Ovary (tissue), 9 donors: Measurements from ENCODE around the gene CCNI2. TPM values are rescaled to one million over a fixed set of nuclear protein-coding genes. Genes with fewer than 3 reads are reported as not detected.

Experiments
- DNase-seq, 5 donors: peaks; one replicate each; pipeline ENCODE4 v3.0.0-alpha.2; 2019 to 2020
- H3K27ac ChIP-seq, 2 donors: fragments of 200-600 bp; one replicate each; pipeline versions ENCODE4 v1.5.1 to v1.8.0; 2019 to 2022
- H3K27me3 ChIP-seq: fragments of 200-600 bp; one replicate; pipeline ENCODE4 v1.8.0; 2022
- H3K36me3 ChIP-seq: fragments of 200-600 bp; sonication (generic); one replicate; pipeline ENCODE4 v1.5.1; 2019
- H3K4me1 ChIP-seq: one replicate; pipeline ENCODE4 v1.8.1; 2013; ENCODE audit warnings: mild to moderate bottlenecking, moderate library complexity; ENCODE audit not compliant: insufficient read depth
- H3K4me3 ChIP-seq: fragments of 200-600 bp; sonication (generic); one replicate; pipeline ENCODE4 v1.5.1; 2017
- H3K9me3 ChIP-seq, 2 donors: fragments of 200-600 bp in 1 of 2; sonication (generic) in 1 of 2; one replicate each; pipeline versions ENCODE4 v1.5.1 to v1.8.1; 2013 to 2019; ENCODE audit warnings: mild to moderate bottlenecking in 1 of 2, moderate library complexity in 1 of 2
- EP300 ChIP-seq: sonication (generic); formaldehyde crosslinking; IDR thresholded peaks from one replicate; pipeline ENCODE4 v1.6.1; 2017; ENCODE audit warnings: antibody characterized with exemption
- POLR2A ChIP-seq: fragments of 450-650 bp; IDR thresholded peaks from one replicate; pipeline ENCODE4 v1.6.1; 2017; ENCODE audit warnings: antibody characterized with exemption, mild to moderate bottlenecking, moderate library complexity
- WGBS, 3 donors: extraction: QIAGEN DNeasy Blood & Tissue Kit in 1 of 3; methylation state at CpG; one replicate each; pipeline versions ENCODE4 v1.1.5 to v1.1.7; 2013 to 2017; 5-methylcytosine and 5-hydroxymethylcytosine counted together
- intact Hi-C, 4 donors: fragments of 100-400 bp; cut with DNase I; formaldehyde crosslinking; loops; one replicate each; pipeline versions ENCODE4 v1.11.0 to v1.15.1; 2022 to 2023
- polyA plus RNA-seq, 2 donors: library from polyadenylated mRNA; stranded (reverse); fragments of 200-250 nt in 1 of 2; fragments of 350-450 nt in 1 of 2; fragmentation: Illumina TruSeq in 1 of 2; extraction: RNeasy Lipid Tissue Mini Kit (QIAGEN cat#74804) in 1 of 2; gene quantifications; one replicate each; pipeline ENCODE4 v1.2.3, GENCODE V29; 2013 to 2014
- total RNA-seq, 7 donors: library from RNA; depleted of rRNA in 2 of 7; stranded (reverse); fragments of >200 nt in 2 of 7; fragmentation: NEBNext Ultra II Directional in 3 of 7; extraction: Animal tissue kit (Norgen Biotek cat#: 25700) in 3 of 7; gene quantifications; one replicate each; pipeline versions ENCODE4 v1.1.0 to v1.2.4, GENCODE V29; 2016 to 2023
- TF ChIP-seq, protein P1 (sequence below), 3 donors: fragments of 450-650 bp in 2 of 3; fragments of 200-600 bp in 1 of 3; IDR thresholded peaks; one replicate each; pipeline versions ENCODE4 v1.5.1 to v1.8.0; 2016 to 2022; ENCODE audit warnings: antibody characterized with exemption in 3 of 3, mild to moderate bottlenecking in 1 of 3
- donor health status: DM: no; HTN: no; CAD: no; lungs with moderate emphysema.
- donor health status: DM: no; HTN: no; CAD: no.
- donor health status: Bipolar disorder and iron deficiency.
- donor health status: DM: yes; HTN: yes; CAD: no.
- donor health status: DM: no; HTN: no; CAD: no.
- donor health status: DM: yes; HTN: yes; CAD: no.

The CCNI2 gene
- total and polyA plus RNA-seq, 9 donors = 0.10 to 1.4 (median 0.49) TPM; not detected in 5

DNA sequence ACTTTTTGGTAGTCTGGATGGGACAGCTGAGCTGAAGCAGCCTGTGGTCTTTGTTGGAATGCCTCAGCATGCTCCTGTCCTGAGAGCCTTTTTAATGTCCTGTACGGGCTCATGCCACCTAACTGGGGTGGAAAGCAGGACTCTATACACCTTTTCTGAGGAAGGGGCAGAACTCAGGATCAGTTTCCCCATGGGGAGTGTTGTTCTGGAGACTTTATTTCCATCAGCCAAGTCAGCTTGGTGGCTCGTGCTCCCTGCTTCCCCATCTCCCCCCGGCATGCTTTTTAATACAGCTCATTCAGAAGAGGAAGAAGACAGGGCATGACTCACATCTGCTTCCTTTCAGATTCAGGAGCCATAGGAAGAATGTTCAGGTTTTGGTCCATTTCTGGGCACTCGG, 34.9 kb downstream of the CCNI2 start:
- TF ChIP-seq EP300 (no peak), POLR2A (no peak)
- TF ChIP-seq, protein P1, sequence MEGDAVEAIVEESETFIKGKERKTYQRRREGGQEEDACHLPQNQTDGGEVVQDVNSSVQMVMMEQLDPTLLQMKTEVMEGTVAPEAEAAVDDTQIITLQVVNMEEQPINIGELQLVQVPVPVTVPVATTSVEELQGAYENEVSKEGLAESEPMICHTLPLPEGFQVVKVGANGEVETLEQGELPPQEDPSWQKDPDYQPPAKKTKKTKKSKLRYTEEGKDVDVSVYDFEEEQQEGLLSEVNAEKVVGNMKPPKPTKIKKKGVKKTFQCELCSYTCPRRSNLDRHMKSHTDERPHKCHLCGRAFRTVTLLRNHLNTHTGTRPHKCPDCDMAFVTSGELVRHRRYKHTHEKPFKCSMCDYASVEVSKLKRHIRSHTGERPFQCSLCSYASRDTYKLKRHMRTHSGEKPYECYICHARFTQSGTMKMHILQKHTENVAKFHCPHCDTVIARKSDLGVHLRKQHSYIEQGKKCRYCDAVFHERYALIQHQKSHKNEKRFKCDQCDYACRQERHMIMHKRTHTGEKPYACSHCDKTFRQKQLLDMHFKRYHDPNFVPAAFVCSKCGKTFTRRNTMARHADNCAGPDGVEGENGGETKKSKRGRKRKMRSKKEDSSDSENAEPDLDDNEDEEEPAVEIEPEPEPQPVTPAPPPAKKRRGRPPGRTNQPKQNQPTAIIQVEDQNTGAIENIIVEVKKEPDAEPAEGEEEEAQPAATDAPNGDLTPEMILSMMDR (IDR thresholded peaks at IDR 0.05) = no peak
- no peaks in the 10 kb centered on the region for H3K27me3 ChIP-seq
- no peak for DNase-seq
- peaks cover 3% of the 10 kb centered on the region for H3K4me1 ChIP-seq
- no peak overlapping the region for H3K27ac ChIP-seq
- WGBS, 3 donors = 72 to 82% (median 76%) methylated on average over 4 of the region's 4 CpGs
- no peaks in the 10 kb centered on the region for H3K9me3 ChIP-seq
- intact Hi-C loops = no loop called here
- no peak overlapping the region for H3K4me3 ChIP-seq
- H3K36me3 ChIP-seq = no peaks in the 10 kb centered on the region

DNA sequence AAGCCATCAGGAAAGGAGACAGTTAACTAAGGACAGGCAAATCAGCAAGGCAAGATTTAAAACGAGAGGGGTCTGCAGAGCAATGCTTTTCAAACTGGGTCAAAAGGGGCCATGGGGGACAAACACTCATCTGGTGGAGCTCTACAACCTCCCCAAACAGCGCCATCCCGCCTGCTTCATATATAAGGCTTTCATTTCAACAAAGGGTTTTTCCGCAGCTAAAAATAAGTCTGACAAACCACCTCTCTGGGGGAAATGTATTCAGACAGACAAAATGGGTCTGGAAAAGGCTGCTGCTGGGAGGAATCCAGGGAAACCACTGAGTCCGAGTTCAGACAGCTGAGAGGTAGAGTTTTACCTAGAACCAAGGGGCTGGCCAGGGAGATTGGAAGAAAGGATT, 38.1 kb downstream of the CCNI2 start:
- 68 to 76% (median 73%) methylated on average over 5 of the region's 5 CpGs for WGBS, 3 donors
- H3K9me3 ChIP-seq = no peaks in the 10 kb centered on the region
- H3K4me1 ChIP-seq = no peaks in the 10 kb centered on the region
- TF ChIP-seq EP300 (no peak), POLR2A (no peak)
- TF ChIP-seq, protein P1 (IDR thresholded peaks at IDR 0.05) = no peak
- intact Hi-C loops = no loop called here
- no peak for DNase-seq
- no peak overlapping the region for H3K4me3 ChIP-seq
- H3K27me3 ChIP-seq = no peaks in the 10 kb centered on the region
- H3K27ac ChIP-seq = no peak overlapping the region
- H3K36me3 ChIP-seq = no peaks in the 10 kb centered on the region

DNA sequence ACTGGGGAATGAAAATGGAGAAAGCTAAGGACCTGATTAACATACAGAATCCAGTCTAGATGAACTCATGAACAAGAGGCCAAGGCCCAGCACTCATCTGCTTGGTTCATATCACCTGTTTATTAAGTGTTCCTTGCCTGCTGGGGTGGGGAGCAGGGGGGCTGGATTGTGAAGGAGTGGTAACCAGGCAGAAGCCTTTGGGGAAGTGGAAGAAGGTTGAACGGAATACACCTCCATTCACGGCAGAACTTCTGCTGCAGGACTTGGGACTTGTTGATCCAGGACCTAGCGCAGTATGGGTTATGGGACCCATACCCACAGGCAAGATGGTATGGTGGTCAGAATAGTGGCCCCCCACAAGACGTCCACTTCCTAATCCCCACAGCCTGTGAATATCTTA, 38.6 kb downstream of the CCNI2 start:
- no peak overlapping the region for H3K4me3 ChIP-seq
- H3K27ac ChIP-seq = no peak overlapping the region
- no peak for TF ChIP-seq POLR2A
- no peak for TF ChIP-seq EP300
- TF ChIP-seq, protein P1 (IDR thresholded peaks at IDR 0.05) = no peak
- DNase-seq = no peak
- intact Hi-C loops = no loop called here
- no peaks in the 10 kb centered on the region for H3K36me3 ChIP-seq
- 94 to 96% (median 94%) methylated on average over 4 of the region's 4 CpGs for WGBS, 3 donors
- no peaks in the 10 kb centered on the region for H3K4me1 ChIP-seq
- no peaks in the 10 kb centered on the region for H3K9me3 ChIP-seq
- H3K27me3 ChIP-seq = no peaks in the 10 kb centered on the region

DNA sequence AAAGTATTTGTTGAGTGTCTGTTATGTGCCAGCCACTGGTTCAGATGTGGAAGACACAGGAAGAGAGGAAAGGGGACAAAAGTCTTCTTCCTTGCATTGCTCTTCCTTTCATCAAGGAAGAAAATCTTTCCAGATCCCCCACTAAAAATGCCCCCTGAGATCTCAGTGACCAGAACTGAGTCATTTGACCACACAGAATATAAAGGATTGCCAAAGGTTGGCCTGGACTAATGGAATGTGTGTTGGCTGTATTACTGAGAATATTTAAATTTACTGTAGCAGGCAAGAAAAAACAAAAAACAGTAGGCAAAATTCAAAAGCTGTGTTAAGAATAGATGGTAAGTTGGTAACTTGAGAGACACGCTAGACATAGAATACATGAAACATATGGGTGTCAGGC, 39.9 kb downstream of the CCNI2 start:
- H3K4me1 ChIP-seq = no peaks in the 10 kb centered on the region
- no peak overlapping the region for H3K27ac ChIP-seq
- H3K36me3 ChIP-seq = no peaks in the 10 kb centered on the region
- intact Hi-C loops = no loop called here
- DNase-seq = no peak
- 74 to 89% (median 78%) methylated on average over 1 of the region's 1 CpG for WGBS, 3 donors
- H3K4me3 ChIP-seq = no peak overlapping the region
- no peaks in the 10 kb centered on the region for H3K27me3 ChIP-seq
- TF ChIP-seq EP300 (no peak), POLR2A (no peak)
- TF ChIP-seq, protein P1 (IDR thresholded peaks at IDR 0.05) = no peak
- no peaks in the 10 kb centered on the region for H3K9me3 ChIP-seq

DNA sequence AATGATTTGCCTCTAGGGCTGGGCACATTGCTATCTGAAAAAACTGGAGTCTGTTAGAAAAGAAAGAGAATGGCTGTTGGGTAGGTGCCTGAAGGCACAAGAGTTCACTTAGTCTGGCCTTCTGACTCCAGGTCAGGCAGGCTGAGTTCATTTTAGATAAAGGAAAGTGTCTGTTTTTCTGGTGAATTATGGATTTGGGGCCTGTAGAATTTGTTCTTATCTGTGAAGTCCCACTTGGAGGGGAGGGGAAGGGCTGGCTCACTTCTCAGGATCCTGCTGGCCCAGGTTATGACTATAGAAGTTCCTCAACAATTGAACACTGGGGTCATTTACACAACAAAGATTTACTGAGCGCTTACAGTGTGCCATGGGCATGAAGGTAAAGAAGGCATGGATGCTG, 41.3 kb downstream of the CCNI2 start:
- TF ChIP-seq EP300 (no peak), POLR2A (no peak)
- TF ChIP-seq, protein P1 (IDR thresholded peaks at IDR 0.05) = no peak
- no peaks in the 10 kb centered on the region for H3K4me1 ChIP-seq
- H3K27ac ChIP-seq = no peak overlapping the region
- no peaks in the 10 kb centered on the region for H3K27me3 ChIP-seq
- H3K36me3 ChIP-seq = no peaks in the 10 kb centered on the region
- WGBS, 3 donors = 96 to 100% (median 100%) methylated on average over 1 of the region's 1 CpG
- intact Hi-C loops = no loop called here
- H3K9me3 ChIP-seq = no peaks in the 10 kb centered on the region
- DNase-seq = no peak
- H3K4me3 ChIP-seq = no peak overlapping the region
